ENCODE results near the gene SRGAP2.
A peak's percentile ranks its signal among the peaks of the same experiment; 100 is the strongest.
"Not testable (repeated sequence)": the region's sequence is repeated elsewhere in the genome, so short reads cannot be mapped to it uniquely, and the experiment has no call there.

Gene SRGAP2

DNA sequence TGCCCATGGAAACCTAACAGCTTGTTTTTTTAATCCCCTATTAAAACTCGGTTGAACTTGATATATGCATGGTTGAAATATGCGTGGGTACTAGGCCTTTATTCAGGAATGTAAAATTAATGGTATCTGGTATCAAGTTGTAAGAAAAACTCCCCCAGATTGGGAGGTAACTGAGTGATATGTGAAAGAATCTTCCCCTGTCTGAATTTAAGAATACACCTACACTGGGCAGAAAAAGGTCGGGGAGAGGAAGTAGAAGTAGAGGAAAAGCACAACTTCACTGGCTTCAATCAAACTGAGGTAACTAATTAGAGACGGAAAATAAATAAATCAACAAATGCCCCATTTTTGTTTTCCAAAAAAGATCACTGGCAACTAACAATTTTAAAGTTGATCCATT is 16.5 kb upstream of the SRGAP2 start:
- H3K9me3 ChIP-seq, H3K36me3 ChIP-seq: not testable (repeated sequence)

DNA sequence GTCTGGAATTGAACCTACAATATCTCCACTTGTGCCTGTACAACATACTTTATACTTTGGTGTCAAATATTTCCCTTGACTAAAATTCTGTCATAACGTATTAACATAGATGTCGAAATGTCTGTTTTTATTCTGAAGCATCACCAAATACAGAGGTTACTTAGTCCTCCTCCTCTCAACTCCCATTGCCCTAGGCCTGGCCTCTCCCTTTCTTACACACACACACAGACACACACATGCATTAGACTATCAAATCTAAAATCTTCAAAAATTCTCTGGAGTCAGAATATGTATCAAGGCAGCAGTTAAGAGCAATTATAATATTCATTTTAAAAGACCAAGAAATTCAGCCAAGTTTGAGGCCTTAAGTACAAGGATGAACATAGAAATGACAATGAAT is 8.2 kb upstream of the SRGAP2 start:
- not testable (repeated sequence) for H3K4me1 ChIP-seq; H3K36me3 ChIP-seq; H3K9me3 ChIP-seq; H3K4me3 ChIP-seq (ENCODE audit: low read depth, low read length); H3K27me3 ChIP-seq; DNase-seq

More for the DNA sequence above, 16.5 kb upstream of the SRGAP2 start:
- H3K27me3 ChIP-seq; DNase-seq; H3K4me3 ChIP-seq (ENCODE audit: low read depth, low read length); H3K4me1 ChIP-seq: not testable (repeated sequence)

DNA sequence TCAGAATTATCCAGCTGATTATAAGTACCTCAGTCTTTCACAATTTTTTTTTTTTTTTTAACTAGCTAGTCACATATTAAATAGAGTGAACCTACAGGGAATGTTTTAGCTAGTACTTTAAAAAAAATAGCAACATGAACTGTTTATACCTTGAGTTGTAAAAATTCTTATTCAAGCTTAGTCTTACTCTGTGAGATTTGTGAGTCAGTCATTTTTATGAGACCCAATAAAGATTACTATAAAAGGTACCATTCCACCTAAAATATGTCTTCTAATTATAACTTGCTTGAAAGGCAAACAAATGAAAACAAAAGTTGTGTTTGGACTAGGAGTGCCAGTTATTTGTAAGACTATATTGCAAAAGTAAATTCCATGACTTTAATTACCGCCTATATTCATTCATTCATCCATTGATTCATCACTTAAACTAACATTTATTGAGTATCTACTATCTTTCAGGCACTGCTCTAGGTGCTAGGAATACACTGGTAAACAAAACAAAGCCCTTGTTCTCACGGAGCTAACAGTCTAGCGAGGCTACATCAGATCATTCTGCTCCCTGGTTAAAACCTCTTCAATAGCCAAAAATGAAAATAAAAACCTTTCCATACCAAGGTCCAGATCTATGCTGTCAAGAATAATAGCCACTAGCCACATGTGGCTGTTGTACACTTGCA is 6.5 kb upstream of the SRGAP2 start:
- H3K9me3 ChIP-seq; H3K4me3 ChIP-seq (ENCODE audit: low read depth, low read length); H3K36me3 ChIP-seq; DNase-seq; H3K4me1 ChIP-seq; H3K27me3 ChIP-seq: not testable (repeated sequence)

- H3K4me3 ChIP-seq (ENCODE audit: low read depth, low read length): peak within 1 kb of the TSS; percentile 50
- H3K36me3 ChIP-seq, H3K4me1 ChIP-seq, H3K27me3 ChIP-seq, H3K9me3 ChIP-seq: not testable (repeated sequence)
- peak; percentile 97 for DNase-seq
Observed at GRCh38 chr1:206202789-206203363, 465 bp upstream of the SRGAP2 start, which contains the start of gene FAM72A. Gene FAM72A, minus strand, starts transcription at chr1:206202839. Its CDS starts 814 bp downstream, at chr1:206202025.

GRCh38 chr1:206204159-206204511 is 794 bp downstream of the SRGAP2 start:
- not testable (repeated sequence) for H3K36me3 ChIP-seq, H3K27me3 ChIP-seq, H3K4me1 ChIP-seq, DNase-seq, H3K9me3 ChIP-seq
- peak overlapping the region; percentile 36 for H3K4me3 ChIP-seq (ENCODE audit: low read depth, low read length)

DNA sequence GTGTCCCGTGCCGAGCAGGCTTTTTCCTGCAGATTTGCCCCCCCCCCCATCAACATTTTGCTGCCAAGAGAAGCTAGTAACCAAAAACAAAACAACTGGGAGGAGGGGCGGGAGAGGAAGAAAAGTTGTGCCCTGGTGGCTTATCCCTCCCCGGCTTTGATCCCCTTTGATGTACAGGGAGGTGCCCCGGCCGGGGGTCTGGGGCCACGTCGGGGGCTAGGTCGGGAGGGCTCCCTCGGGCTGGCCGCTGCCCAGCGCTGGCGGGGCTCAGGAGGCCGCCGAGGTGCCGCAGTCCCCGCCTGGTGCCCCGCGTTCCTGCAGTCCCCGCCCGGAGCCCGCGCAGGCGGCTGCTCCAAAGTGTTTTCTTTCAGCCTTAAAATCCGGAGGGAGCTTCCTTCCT is 1.5 kb downstream of the SRGAP2 start:
- DNase-seq, H3K4me1 ChIP-seq, H3K27me3 ChIP-seq, H3K36me3 ChIP-seq, H3K9me3 ChIP-seq: not testable (repeated sequence)
- H3K4me3 ChIP-seq (ENCODE audit: low read depth, low read length): peak overlapping the region; percentile 52

GRCh38 chr1:206205569-206205968 is 2.2 kb downstream of the SRGAP2 start:
- H3K36me3 ChIP-seq; H3K9me3 ChIP-seq; H3K4me1 ChIP-seq; H3K4me3 ChIP-seq (ENCODE audit: low read depth, low read length); H3K27me3 ChIP-seq: not testable (repeated sequence)
- DNase-seq: peak; percentile 48

GRCh38 chr1:206210802-206211201 is 7.5 kb downstream of the SRGAP2 start:
- not testable (repeated sequence) for H3K4me3 ChIP-seq (ENCODE audit: low read depth, low read length); DNase-seq; H3K4me1 ChIP-seq; H3K9me3 ChIP-seq; H3K36me3 ChIP-seq; H3K27me3 ChIP-seq

DNA sequence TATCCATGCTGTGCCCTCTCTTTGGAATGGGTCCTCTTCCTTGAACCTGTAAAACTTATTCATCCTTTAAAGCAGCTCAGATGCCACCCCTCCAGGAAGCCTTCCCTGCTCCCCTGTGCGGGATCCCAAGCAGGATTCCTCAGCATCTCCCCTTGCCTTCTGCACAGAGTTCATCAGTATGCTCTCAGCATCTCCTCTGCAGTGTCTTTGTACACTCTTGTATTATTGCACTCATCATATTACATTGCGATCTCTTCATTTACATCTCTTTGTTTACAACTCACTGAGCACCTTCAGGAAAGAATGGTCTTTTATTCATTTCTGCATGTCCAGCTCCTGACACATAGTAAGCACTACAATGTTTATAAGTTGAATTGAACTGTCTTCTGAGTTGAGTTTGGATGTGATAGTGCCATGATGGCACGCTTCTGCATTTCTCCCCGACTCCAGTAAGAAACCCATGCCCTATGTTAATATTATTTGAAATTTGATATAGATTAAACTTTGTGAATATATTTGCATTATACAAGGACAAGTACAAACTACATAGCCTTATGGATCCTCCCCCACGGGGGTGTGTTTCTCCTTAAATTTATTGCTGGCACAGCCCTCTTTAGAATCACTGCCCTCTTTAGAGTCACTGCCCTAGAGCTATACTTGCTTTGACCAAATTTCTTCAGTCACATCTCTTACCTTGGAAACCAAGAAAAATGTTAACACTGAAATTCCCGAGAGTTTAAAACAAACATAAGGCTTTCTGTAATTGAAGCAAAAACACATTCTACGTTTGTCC is 12.5 kb downstream of the SRGAP2 start:
- H3K4me3 ChIP-seq (ENCODE audit: low read depth, low read length); H3K4me1 ChIP-seq; DNase-seq; H3K27me3 ChIP-seq; H3K36me3 ChIP-seq; H3K9me3 ChIP-seq: not testable (repeated sequence)

DNA sequence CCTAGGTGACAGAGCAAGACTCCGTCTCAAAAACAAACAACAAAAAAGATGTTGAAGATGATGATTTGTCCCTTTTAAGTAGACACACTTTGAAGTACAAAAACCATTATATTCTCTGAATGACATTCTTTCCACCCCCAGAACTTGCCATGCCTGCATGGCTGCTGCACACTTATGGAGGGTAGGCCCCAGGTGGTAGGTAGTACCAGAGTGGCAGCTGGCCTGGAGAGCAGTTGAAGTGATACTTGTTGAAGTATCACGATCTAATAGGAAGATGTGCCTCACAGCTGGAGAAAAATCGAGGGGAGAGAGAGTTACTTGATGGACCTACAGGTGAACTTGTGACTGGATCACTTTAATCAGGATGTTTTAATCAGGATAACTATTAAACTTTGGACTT is 14.9 kb downstream of the SRGAP2 start:
- not testable (repeated sequence) for H3K4me1 ChIP-seq; DNase-seq; H3K36me3 ChIP-seq; H3K27me3 ChIP-seq; H3K4me3 ChIP-seq (ENCODE audit: low read depth, low read length); H3K9me3 ChIP-seq

- H3K27me3 ChIP-seq; H3K36me3 ChIP-seq; H3K4me3 ChIP-seq (ENCODE audit: low read depth, low read length); H3K9me3 ChIP-seq; H3K4me1 ChIP-seq; DNase-seq: not testable (repeated sequence)
Observed at GRCh38 chr1:206218765-206219164, 15.4 kb downstream of the SRGAP2 start.

- not testable (repeated sequence) for H3K36me3 ChIP-seq; H3K27me3 ChIP-seq; DNase-seq; H3K4me3 ChIP-seq (ENCODE audit: low read depth, low read length); H3K9me3 ChIP-seq; H3K4me1 ChIP-seq
Observed at GRCh38 chr1:206219514-206220331, 16.4 kb downstream of the SRGAP2 start.

GRCh38 chr1:206220332-206221000 is 17.1 kb downstream of the SRGAP2 start:
- not testable (repeated sequence) for H3K27me3 ChIP-seq; H3K4me3 ChIP-seq (ENCODE audit: low read depth, low read length); H3K9me3 ChIP-seq; H3K4me1 ChIP-seq; DNase-seq; H3K36me3 ChIP-seq

DNA sequence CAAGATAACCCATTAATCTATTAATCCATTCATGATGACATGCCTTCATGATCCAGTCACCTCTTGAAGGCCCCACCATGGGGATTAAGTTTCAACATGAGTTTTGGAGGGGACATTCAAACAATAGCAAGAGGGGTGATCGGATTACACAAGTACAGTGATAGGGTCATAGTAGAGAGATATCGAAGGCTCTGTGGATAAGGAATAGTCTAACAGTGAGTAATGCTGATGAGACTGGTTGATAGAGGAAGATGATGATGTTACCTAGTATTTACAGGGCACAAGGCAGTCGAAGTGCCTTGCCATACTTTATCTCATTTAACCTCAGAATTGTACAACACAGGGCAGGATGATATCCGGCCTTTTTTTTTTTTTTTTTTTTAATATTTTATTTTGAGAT is 18.2 kb downstream of the SRGAP2 start:
- not testable (repeated sequence) for H3K27me3 ChIP-seq; DNase-seq; H3K4me1 ChIP-seq; H3K36me3 ChIP-seq; H3K4me3 ChIP-seq (ENCODE audit: low read depth, low read length); H3K9me3 ChIP-seq

- not testable (repeated sequence) for H3K36me3 ChIP-seq; DNase-seq; H3K4me1 ChIP-seq; H3K9me3 ChIP-seq; H3K27me3 ChIP-seq; H3K4me3 ChIP-seq (ENCODE audit: low read depth, low read length)
Observed at GRCh38 chr1:206224190-206224776, 20.9 kb downstream of the SRGAP2 start.

Data from BE2C (cell line).